HEK293 (cell line): Measurements from ENCODE around the gene MAP3K5.

Source experiments
- CTCF ChIA-PET: fragments of 350-600 bp; formaldehyde crosslinking; extraction: SDS; loops from one replicate; lab custom pipeline; 2021; ENCODE audit warnings: antibody characterized with exemption; lab: Yijun Ruan, JAX
- POLR2A ChIA-PET: fragments of 300-600 bp; formaldehyde crosslinking; extraction: SDS; loops from one replicate; lab custom pipeline; 2020; ENCODE audit warnings: antibody characterized with exemption, inconsistent platforms; lab: Yijun Ruan, JAX
- H3K27ac ChIP-seq: fragments of 200-500 bp; sonication (Bioruptor generic); 2 replicates; pipeline ENCODE4 v1.5.1; 2014; ENCODE audit warnings: low read depth, low read length, control low read depth, inconsistent platforms; ENCODE audit errors: extremely low read depth
- H3K36me3 ChIP-seq, 2 experiments: fragments of 200-500 bp in 1 of 2; sonication (Bioruptor generic) in 1 of 2; 1 replicate in 1 of 2; 2 replicates in 1 of 2; pipeline ENCODE4 v1.5.1; 2014 to 2017; ENCODE audit warnings: inconsistent platforms in 2 of 2, low read length in 2 of 2; ENCODE audit not compliant: control insufficient read depth in 2 of 2, insufficient read depth in 1 of 2
- H3K4me1 ChIP-seq: fragments of 200-500 bp; sonication (Bioruptor generic); 2 replicates; pipeline ENCODE4 v1.5.1; 2014; ENCODE audit warnings: mild to moderate bottlenecking, low read length, inconsistent platforms; ENCODE audit not compliant: control insufficient read depth, insufficient read depth
- H3K4me3 ChIP-seq: 2 replicates; pipeline ENCODE4 v1.5.1; 2011; ENCODE audit warnings: low read depth, mild to moderate bottlenecking, control low read depth, low read length, moderate library complexity
- H3K9me3 ChIP-seq: fragments of 200-500 bp; sonication (Bioruptor generic); 2 replicates; pipeline ENCODE4 v1.5.1; 2014; ENCODE audit warnings: low read depth, low read length, inconsistent platforms; ENCODE audit not compliant: control insufficient read depth, insufficient read depth
- KLF10 ChIP-seq: fragments of 450-650 bp; IDR thresholded peaks from 2 replicates; pipeline ENCODE4 v1.5.1; 2018; ENCODE audit warnings: missing biosample characterization, mild to moderate bottlenecking, missing genetic modification characterization
- KLF16 ChIP-seq: fragments of 450-650 bp; formaldehyde crosslinking; IDR thresholded peaks from 2 replicates; pipeline ENCODE4 v1.5.1; 2017; ENCODE audit warnings: missing biosample characterization, missing genetic modification characterization
- MEIS1 ChIP-seq: sonication (generic); formaldehyde crosslinking; IDR thresholded peaks from 2 replicates; pipeline ENCODE4 v1.8.1; 2022; ENCODE audit warnings: missing genetic modification reagents, mild to moderate bottlenecking, borderline replicate concordance
- MYNN ChIP-seq: fragments of 450-650 bp; formaldehyde crosslinking; IDR thresholded peaks from 2 replicates; pipeline ENCODE4 v1.5.1; 2016; ENCODE audit warnings: missing biosample characterization, missing genetic modification characterization, borderline replicate concordance
- OSR2 ChIP-seq: fragments of 450-650 bp; formaldehyde crosslinking; IDR thresholded peaks from 2 replicates; pipeline ENCODE4 v1.5.1; 2016; ENCODE audit warnings: missing biosample characterization, missing genetic modification characterization
- RBAK ChIP-seq: fragments of 450-650 bp; formaldehyde crosslinking; IDR thresholded peaks from 2 replicates; pipeline ENCODE4 v1.5.1; 2016; ENCODE audit warnings: missing biosample characterization, missing genetic modification characterization
- REPIN1 ChIP-seq: fragments of 450-650 bp; formaldehyde crosslinking; IDR thresholded peaks from 2 replicates; pipeline ENCODE4 v1.5.1; 2017; ENCODE audit warnings: missing biosample characterization, missing genetic modification characterization, low read depth
- ZBTB17 ChIP-seq: fragments of 450-650 bp; formaldehyde crosslinking; IDR thresholded peaks from 2 replicates; pipeline ENCODE4 v1.5.1; 2016; ENCODE audit warnings: missing biosample characterization, missing genetic modification characterization
- ZBTB48 ChIP-seq: fragments of 450-650 bp; formaldehyde crosslinking; IDR thresholded peaks from 2 replicates; pipeline ENCODE4 v1.5.1; 2016; ENCODE audit warnings: missing biosample characterization, missing genetic modification characterization
- ZNF169 ChIP-seq: fragments of 450-650 bp; formaldehyde crosslinking; IDR thresholded peaks from 2 replicates; pipeline ENCODE4 v1.5.1; 2016; ENCODE audit warnings: missing biosample characterization, missing genetic modification characterization
- ZNF223 ChIP-seq: fragments of 450-650 bp; formaldehyde crosslinking; IDR thresholded peaks from 2 replicates; pipeline ENCODE4 v1.5.1; 2016; ENCODE audit warnings: missing biosample characterization, missing genetic modification characterization
- ZNF23 ChIP-seq: fragments of 450-650 bp; formaldehyde crosslinking; IDR thresholded peaks from 2 replicates; pipeline ENCODE4 v1.5.1; 2016; ENCODE audit warnings: missing biosample characterization, missing genetic modification characterization, borderline replicate concordance
- ZNF266 ChIP-seq: fragments of 450-650 bp; formaldehyde crosslinking; IDR thresholded peaks from 2 replicates; pipeline ENCODE4 v1.5.1; 2016; ENCODE audit warnings: missing biosample characterization, missing genetic modification characterization, low read depth
- ZNF37A ChIP-seq: fragments of 450-650 bp; IDR thresholded peaks from 2 replicates; pipeline ENCODE4 v1.5.1; 2018; ENCODE audit warnings: missing biosample characterization, missing genetic modification characterization
- ZNF394 ChIP-seq: fragments of 450-650 bp; formaldehyde crosslinking; IDR thresholded peaks from 2 replicates; pipeline ENCODE4 v1.5.1; 2016; ENCODE audit warnings: missing biosample characterization, missing genetic modification characterization, mild to moderate bottlenecking, moderate library complexity, borderline replicate concordance
- ZNF529 ChIP-seq: fragments of 450-650 bp; formaldehyde crosslinking; IDR thresholded peaks from 2 replicates; pipeline ENCODE4 v1.5.1; 2017; ENCODE audit warnings: missing genetic modification characterization, missing biosample characterization; ENCODE audit not compliant: insufficient replicate concordance
- ZNF626 ChIP-seq: fragments of 450-650 bp; sonication (Bioruptor Pico); formaldehyde crosslinking; IDR thresholded peaks from 2 replicates; pipeline ENCODE4 v1.5.1; 2018; ENCODE audit warnings: missing biosample characterization, missing genetic modification characterization, inconsistent platforms
- ZNF677 ChIP-seq: fragments of 450-650 bp; IDR thresholded peaks from 2 replicates; pipeline ENCODE4 v1.5.0; 2018; ENCODE audit warnings: missing biosample characterization, mild to moderate bottlenecking, missing genetic modification characterization, moderate library complexity
- ZNF701 ChIP-seq: fragments of 450-650 bp; formaldehyde crosslinking; IDR thresholded peaks from 2 replicates; pipeline ENCODE4 v1.5.1; 2016; ENCODE audit warnings: missing biosample characterization, missing genetic modification characterization
- ZNF747 ChIP-seq: fragments of 450-650 bp; formaldehyde crosslinking; IDR thresholded peaks from 2 replicates; pipeline ENCODE4 v1.5.1; 2016; ENCODE audit warnings: missing biosample characterization, missing genetic modification characterization
- ZNF76 ChIP-seq: fragments of 450-650 bp; formaldehyde crosslinking; IDR thresholded peaks from 2 replicates; pipeline ENCODE4; 2016; ENCODE audit warnings: low read depth, missing biosample characterization, missing genetic modification characterization, borderline replicate concordance
- ZNF777 ChIP-seq: fragments of 450-650 bp; formaldehyde crosslinking; IDR thresholded peaks from 2 replicates; pipeline ENCODE4 v1.5.1; 2017; ENCODE audit warnings: missing biosample characterization, missing genetic modification characterization, borderline replicate concordance
- ZNF837 ChIP-seq: fragments of 450-650 bp; formaldehyde crosslinking; IDR thresholded peaks from 2 replicates; pipeline ENCODE4 v1.5.1; 2016; ENCODE audit warnings: missing biosample characterization, missing genetic modification characterization
- ZSCAN16 ChIP-seq: fragments of 450-650 bp; formaldehyde crosslinking; IDR thresholded peaks from 2 replicates; pipeline ENCODE4 v1.5.1; 2016; ENCODE audit warnings: missing biosample characterization, missing genetic modification characterization
- TF ChIP-seq, protein P1 (sequence below): fragments of 450-650 bp; formaldehyde crosslinking; IDR thresholded peaks from 2 replicates; pipeline ENCODE4 v1.5.1; 2016; ENCODE audit warnings: missing biosample characterization, missing genetic modification characterization
- TF ChIP-seq, protein P2 (sequence below): fragments of 450-650 bp; formaldehyde crosslinking; IDR thresholded peaks from 2 replicates; pipeline ENCODE4 v1.5.1; 2016; ENCODE audit warnings: missing biosample characterization, missing genetic modification characterization
- TF ChIP-seq, protein P3 (sequence below): fragments of 450-650 bp; formaldehyde crosslinking; IDR thresholded peaks from 2 replicates; pipeline ENCODE4 v1.5.1; 2017; ENCODE audit warnings: missing biosample characterization, missing genetic modification characterization
- TF ChIP-seq, protein P4 (sequence below): sonication (generic); formaldehyde crosslinking; IDR thresholded peaks from 2 replicates; pipeline ENCODE4 v1.8.1; 2022; ENCODE audit warnings: mild to moderate bottlenecking, moderate library complexity, missing genetic modification reagents

MAP3K5 gene

DNA sequence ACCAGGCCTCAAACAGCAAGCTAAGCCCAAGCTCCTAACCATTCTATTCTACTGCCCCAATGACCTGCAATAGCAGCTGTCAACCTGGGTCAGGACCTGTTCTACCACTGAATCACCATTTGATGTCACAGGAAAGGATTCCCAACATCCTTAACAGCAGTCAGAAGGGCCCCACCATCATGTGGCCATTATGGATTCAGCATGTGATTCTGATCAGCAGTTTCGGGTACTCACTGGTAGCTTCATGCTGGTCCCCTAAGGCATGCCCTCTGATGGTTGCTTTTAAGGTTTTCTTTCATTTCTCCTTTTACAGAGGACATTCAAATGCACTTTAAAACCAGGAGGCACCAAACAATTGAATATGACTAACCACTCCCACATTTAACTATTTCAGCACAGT is 204.8 kb downstream of the MAP3K5 start:
- CTCF ChIA-PET = interaction anchor here (0.5 to 1.2 kb wide), 4 partner anchors 37 to 204 kb away, joined by 3 to 5 read pairs (median 4); partner anchors contain the start of gene MAP3K5
- H3K27ac ChIP-seq = no peak overlapping the region
- no peaks in the 10 kb centered on the region for H3K4me1 ChIP-seq
- H3K9me3 ChIP-seq = no peaks in the 10 kb centered on the region
- POLR2A ChIA-PET = no interaction called here
- TF ChIP-seq ZSCAN16 (tag by site-specific recombination) (no peak), ZNF701 (tag by site-specific recombination) (no peak), ZNF626 (tag by site-specific recombination) (no peak), ZNF394 (tag by site-specific recombination) (no peak), ZNF837 (no peak), ZNF747 (no peak)
- TF ChIP-seq, all 188 proteins: peak for 0
- Histone ChIP-seq H3K4me3 (no peak overlapping the region), H3K36me3 (peaks cover 9 to 33% of the 10 kb centered on the region in 2 experiments)

DNA sequence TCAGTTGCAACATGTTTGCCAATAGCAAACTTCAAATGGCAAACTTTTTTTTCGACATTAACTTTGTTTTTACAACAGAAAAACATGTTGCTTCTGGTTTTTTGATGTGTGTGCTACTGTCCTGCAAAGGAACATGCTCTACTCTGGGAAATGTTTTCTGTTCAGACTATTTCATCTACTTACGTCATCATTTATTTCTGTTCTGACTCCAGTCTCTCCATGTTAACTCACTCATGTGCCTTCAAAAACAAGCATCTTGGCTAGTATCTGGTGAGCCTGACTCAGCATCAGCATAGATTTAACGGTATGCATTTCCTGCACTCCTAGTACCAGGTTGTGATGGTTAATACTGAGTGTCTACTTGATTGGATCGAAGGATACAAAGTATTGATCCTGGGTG is 206.0 kb downstream of the MAP3K5 start:
- Histone ChIP-seq H3K9me3 (no peaks in the 10 kb centered on the region), H3K27ac (no peak overlapping the region), H3K36me3 (peaks cover 5 to 26% of the 10 kb centered on the region in 2 experiments; a peak in 2 of 3 replicates), H3K4me3 (no peak overlapping the region), H3K4me1 (no peaks in the 10 kb centered on the region)
- ChIA-PET POLR2A (no interaction called here), CTCF (interaction anchor here (0.6 to 1.5 kb wide), 3 partner anchors 15 to 203 kb away, joined by 3 read pairs; no protein-coding TSS in a partner anchor)
- TF ChIP-seq ZNF223 = no peak
- no peak for TF ChIP-seq RBAK (tag by site-specific recombination)
- TF ChIP-seq ZBTB48 = no peak
- no peak for TF ChIP-seq MEIS1
- TF ChIP-seq ZNF266 (tag by site-specific recombination) = no peak
- no peak for TF ChIP-seq ZNF37A (tag by site-specific recombination)
- no peak for TF ChIP-seq ZNF777 (tag by site-specific recombination)
- no peak for TF ChIP-seq ZNF529 (tag by site-specific recombination)
- TF ChIP-seq, protein P1, sequence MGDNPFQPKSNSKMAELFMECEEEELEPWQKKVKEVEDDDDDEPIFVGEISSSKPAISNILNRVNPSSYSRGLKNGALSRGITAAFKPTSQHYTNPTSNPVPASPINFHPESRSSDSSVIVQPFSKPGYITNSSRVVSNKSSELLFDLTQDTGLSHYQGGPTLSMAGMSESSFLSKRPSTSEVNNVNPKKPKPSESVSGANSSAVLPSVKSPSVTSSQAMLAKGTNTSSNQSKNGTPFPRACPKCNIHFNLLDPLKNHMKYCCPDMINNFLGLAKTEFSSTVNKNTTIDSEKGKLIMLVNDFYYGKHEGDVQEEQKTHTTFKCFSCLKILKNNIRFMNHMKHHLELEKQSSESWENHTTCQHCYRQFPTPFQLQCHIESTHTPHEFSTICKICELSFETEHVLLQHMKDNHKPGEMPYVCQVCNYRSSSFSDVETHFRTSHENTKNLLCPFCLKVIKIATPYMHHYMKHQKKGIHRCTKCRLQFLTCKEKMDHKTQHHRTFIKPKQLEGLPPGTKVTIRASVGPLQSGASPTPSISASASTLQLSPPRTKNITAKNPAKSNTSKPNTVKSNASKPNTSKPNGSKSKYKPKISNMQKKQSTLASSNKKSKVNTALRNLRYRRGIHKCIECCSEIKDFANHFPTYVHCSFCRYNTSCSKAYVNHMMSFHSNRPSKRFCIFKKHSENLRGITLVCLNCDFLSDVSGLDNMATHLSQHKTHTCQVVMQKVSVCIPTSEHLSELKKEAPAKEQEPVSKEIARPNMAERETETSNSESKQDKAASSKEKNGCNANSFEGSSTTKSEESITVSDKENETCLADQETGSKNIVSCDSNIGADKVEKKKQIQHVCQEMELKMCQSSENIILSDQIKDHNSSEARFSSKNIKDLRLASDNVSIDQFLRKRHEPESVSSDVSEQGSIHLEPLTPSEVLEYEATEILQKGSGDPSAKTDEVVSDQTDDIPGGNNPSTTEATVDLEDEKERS = no peak
- TF ChIP-seq, protein P2, sequence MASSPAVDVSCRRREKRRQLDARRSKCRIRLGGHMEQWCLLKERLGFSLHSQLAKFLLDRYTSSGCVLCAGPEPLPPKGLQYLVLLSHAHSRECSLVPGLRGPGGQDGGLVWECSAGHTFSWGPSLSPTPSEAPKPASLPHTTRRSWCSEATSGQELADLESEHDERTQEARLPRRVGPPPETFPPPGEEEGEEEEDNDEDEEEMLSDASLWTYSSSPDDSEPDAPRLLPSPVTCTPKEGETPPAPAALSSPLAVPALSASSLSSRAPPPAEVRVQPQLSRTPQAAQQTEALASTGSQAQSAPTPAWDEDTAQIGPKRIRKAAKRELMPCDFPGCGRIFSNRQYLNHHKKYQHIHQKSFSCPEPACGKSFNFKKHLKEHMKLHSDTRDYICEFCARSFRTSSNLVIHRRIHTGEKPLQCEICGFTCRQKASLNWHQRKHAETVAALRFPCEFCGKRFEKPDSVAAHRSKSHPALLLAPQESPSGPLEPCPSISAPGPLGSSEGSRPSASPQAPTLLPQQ (tag by site-specific recombination) = no peak
- no peak for TF ChIP-seq REPIN1 (tag by site-specific recombination)
- no peak for TF ChIP-seq KLF10 (tag by site-specific recombination)
- TF ChIP-seq OSR2 (tag by site-specific recombination) = peak; percentile 47; the same call in 1 of the 2 replicates
- TF ChIP-seq, protein P3, sequence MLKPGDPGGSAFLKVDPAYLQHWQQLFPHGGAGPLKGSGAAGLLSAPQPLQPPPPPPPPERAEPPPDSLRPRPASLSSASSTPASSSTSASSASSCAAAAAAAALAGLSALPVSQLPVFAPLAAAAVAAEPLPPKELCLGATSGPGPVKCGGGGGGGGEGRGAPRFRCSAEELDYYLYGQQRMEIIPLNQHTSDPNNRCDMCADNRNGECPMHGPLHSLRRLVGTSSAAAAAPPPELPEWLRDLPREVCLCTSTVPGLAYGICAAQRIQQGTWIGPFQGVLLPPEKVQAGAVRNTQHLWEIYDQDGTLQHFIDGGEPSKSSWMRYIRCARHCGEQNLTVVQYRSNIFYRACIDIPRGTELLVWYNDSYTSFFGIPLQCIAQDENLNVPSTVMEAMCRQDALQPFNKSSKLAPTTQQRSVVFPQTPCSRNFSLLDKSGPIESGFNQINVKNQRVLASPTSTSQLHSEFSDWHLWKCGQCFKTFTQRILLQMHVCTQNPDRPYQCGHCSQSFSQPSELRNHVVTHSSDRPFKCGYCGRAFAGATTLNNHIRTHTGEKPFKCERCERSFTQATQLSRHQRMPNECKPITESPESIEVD (tag by site-specific recombination) = 0 out of 2 replicates have a peak, but pooled peaks have one; percentile 40
- no peak for TF ChIP-seq ZNF169 (tag by site-specific recombination)
- peak; percentile 60; the same call in 1 of the 2 replicates for TF ChIP-seq ZNF677 (tag by site-specific recombination)
- TF ChIP-seq MYNN = no peak
- no peak for TF ChIP-seq ZNF76 (tag by site-specific recombination)
- no peak for TF ChIP-seq ZNF23 (tag by site-specific recombination)
- no peak for TF ChIP-seq KLF16 (tag by site-specific recombination)
- TF ChIP-seq, protein P4, sequence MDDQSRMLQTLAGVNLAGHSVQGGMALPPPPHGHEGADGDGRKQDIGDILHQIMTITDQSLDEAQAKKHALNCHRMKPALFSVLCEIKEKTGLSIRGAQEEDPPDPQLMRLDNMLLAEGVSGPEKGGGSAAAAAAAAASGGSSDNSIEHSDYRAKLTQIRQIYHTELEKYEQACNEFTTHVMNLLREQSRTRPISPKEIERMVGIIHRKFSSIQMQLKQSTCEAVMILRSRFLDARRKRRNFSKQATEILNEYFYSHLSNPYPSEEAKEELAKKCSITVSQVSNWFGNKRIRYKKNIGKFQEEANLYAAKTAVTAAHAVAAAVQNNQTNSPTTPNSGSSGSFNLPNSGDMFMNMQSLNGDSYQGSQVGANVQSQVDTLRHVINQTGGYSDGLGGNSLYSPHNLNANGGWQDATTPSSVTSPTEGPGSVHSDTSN = no peak
- peak; percentile 70 for TF ChIP-seq ZBTB17
